ENCODE data around the gene SPAG9.
"Not testable (repeated sequence)": the region's sequence is repeated elsewhere in the genome, so short reads cannot be mapped to it uniquely, and the experiment has no call there.

The SPAG9 gene

GRCh38 chr17:51088287-51088686 is 32.4 kb downstream of the SPAG9 start:
- no peak for DNase-seq

GRCh38 chr17:51087072-51087757 is 33.5 kb downstream of the SPAG9 start:
- peak; percentile 7 for DNase-seq

GRCh38 chr17:51085150-51085805 is 35.4 kb downstream of the SPAG9 start:
- DNase-seq: peak; percentile 47

- DNase-seq: no peak
These were observed 36.7 kb downstream of the SPAG9 start for GRCh38 chr17:51083981-51084380.

GRCh38 chr17:51083364-51083763 is 37.3 kb downstream of the SPAG9 start:
- not testable (repeated sequence) for DNase-seq

- DNase-seq: peak; percentile 57
These were observed 41.6 kb downstream of the SPAG9 start for GRCh38 chr17:51079049-51079448.

GRCh38 chr17:51078009-51078592 is 42.6 kb downstream of the SPAG9 start:
- no peak for DNase-seq

GRCh38 chr17:51076821-51077220 is 43.8 kb downstream of the SPAG9 start:
- DNase-seq: no peak

DNA sequence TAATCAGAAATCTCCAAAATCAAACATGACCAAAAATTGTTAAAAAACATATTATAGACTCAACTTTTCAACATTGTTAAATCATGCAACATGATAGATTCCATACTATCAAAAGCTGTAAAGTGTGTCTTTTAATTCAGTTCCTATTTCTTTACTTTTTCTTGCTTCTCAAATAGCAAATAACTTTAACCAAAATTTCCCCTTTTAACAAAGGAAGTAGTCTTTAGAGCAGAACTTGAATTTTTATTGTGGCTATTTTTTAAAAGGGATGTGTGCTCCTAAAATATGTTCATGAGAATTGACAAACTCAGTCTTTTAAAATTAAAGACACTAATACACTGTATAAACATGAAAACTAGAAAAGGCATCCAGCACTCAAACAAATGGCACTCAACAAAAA is 49.1 kb downstream of the SPAG9 start:
- no peak for DNase-seq

DNA sequence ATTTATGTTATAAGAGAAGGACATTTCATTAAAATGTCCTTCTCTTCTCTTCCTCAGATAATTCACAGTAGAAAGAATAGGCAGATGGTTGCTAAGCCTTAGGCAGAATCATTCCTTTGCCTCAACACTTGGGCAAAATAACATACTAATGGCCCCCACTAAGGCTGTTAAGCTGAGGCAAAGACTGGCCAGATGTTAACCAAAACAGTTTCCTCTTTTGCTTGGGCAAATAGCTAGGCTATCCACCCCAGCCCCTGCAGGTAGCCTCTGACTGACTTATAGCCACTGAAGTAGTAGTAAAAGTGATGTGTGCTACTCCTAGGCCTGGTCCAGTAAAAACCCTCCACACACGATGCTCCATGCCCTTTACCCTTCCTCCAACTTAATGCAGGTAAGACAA is 55.2 kb downstream of the SPAG9 start:
- DNase-seq: no peak

DNA sequence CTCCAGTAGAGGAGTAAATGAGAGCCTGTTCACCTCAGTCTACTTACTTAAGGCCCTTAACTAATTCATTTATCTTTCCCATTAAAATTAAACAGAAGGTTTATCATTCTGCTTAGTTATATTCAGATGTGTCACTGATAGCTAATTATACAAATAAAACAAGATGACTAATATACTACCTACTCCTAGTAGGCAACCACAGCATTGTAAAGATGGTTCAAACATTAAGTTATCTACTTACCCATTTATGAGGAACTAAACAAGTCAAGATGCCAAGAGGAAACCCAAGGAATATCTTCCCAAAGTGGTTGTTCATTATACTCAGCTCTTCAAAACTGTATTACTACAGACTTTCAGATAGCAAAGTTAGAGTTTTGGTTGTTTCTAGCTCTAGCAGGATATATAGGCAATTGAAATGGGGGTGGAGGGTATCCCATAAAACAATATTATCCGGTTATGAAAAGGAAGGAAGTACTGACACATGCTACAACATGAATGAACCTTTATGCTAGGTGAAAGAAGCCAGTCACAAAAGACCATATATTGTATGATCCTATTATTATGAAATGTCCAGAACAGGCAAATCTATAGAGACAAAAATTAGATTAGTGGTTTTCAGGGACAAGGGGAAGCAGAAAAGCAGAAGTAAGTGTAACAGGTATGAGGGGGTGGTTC is 56.5 kb downstream of the SPAG9 start:
- DNase-seq: peak; percentile 17

DNA sequence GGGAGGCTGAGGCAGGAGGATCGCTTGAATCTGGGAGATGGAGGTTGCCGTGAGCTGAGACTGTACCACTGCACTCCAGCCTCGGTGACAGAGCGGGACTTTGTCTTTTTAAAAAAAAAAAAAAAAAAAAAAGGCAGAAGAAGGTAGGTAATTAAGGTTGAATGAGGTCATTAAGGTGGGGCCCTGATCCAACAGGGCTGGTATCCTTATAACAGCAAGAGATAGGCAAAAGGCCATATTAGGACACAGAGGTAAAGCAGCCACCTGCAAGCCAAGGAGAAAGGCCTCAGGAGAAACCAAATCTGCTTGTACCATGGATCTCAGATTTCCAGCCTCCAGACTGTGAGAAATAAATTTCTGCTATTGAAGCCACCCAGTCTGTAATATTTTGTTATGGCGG is 60.3 kb downstream of the SPAG9 start:
- no peak for DNase-seq

DNA sequence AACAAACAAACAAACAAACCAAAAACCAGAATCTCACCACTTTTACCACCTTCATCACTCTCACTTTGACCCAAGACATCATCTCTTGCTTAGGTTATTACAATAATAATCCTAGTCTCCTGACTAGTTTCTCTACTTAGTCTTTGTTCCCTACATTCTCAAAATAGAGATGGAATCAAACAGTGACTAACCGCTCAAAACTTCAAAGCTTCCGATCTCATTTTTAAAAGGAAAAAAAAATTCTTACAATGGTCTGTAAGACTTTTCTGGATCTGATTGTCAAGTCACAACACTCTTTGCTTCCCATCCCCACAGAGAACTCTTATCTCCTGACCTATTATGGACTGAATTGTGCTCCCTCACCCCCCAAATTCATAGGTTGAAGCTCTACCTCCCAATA is 60.9 kb downstream of the SPAG9 start:
- DNase-seq: peak; percentile 73

DNA sequence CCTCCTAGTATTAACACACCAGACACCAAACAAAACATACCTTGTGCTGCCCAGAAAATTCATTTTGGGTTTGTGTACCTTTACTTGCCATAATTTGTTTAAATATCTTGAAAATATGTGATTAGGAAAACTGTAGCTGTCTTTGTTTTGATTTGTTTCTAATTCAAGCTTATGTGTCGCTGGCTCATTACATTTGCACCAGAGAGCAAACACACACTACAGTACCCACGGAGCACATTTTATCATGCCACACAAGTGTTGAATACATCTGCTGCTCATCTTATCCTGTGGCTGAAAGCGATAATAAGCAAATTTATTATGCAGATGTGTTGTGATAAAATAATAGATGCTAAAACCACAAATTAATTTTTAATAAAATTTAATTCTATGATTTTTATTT is 63.1 kb downstream of the SPAG9 start:
- no peak for DNase-seq

DNA sequence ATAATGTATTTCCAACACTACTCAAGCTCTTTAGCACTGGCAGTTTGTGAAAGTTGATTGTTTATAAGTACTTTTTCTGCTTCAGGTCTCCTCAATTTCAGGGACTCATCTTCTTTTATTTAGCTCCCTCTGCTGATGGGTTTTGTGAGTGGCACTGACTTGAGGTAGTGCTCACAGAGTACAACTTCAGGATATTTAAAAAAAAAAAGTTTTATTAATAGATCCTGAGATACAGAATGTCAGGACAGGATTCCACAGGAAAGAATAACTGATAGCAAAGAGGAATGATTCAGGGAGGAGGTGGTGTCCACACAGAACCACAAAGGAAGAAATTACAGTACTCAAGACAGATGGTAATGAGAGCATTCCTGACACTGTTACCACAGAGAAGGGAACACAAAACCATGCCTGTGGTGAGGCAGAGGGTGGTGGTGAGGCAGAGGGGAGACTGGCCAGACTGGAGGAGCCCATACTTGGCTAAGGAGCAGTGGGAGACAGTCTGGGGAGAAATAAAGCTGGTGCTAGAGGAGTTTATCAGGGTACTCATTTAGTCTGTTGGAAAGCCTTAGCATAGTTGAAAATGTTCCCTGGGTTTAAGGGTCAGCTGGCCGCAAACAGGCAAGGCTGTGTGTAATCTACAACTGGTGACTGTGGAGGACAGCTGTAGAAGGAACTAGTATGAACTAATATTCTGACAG is 63.7 kb downstream of the SPAG9 start:
- peak; percentile 88 for DNase-seq

DNA sequence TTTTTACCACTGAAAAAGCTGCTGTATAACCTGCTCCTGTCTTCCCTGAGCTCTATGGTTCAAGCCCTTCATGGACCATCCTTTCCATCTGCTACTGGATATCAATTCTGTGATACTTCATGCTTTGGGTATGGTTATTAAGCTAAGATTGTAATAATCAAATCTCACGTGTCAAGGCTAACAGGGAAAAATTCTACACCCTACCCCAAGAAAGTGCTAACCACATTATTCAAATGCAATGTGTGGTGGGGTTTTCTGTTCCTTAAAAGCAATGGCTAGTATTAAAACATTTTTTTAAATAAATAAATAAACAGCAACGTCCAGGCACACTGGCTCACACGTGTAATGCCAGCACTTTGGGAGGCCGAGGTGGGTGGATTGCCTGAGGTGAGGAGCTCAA is 65.9 kb downstream of the SPAG9 start:
- no peak for DNase-seq

DNA sequence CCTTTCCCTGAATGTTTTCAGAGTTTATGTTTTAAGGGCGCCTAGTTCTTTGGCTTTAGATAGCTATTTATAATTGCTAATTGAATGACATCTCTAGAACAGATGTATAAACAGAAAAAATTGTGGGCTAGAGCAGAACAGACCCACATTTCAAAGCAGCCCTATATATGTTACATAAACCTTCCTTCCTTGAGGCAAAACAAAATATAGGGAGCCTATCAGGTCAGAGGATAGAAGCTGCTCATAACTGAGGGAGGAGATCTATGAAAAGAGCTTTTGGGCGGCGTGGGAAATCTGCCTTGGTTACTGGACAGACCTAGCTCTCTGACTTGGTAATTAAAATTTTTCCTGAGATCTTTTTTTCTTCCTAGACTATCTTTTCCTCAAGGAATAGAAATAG is 68.4 kb downstream of the SPAG9 start:
- DNase-seq: no peak

DNA sequence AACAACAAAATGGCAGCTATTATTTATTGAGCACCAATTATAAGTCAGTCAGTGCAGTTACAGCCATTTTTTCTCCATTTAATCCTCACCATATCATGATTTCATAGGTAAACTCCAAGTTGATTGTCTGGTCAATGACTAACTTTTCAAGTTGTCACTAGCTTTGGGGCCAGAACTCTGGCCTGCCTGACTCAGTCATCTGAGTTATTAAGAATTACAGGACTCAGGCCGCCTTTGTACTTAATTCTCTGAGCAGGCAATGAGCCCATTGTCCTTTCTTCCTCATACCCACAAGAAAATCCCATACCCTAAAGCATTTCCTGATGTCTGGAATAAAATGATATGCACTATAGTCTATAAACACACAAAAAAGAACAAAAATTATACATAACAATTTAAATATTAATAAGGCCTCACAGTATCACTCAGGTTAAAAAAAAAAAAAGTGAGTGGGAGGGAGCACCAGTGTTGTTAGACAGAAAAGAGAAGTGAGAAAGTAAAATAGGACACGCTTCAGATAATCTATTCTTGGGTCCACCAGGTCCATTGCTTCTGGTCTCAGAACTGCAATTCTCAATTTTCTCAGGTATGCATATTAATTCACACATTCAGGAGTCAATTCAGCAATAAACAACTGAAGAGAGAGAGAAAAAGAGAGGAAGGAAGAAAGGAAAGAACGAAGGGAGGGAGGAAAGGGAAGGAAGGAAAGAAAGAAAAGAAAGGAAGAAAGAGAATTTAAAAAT is 70.2 kb downstream of the SPAG9 start:
- no peak for DNase-seq

- DNase-seq: peak; percentile 82
These were observed 73.9 kb downstream of the SPAG9 start for GRCh38 chr17:51046514-51047384.

DNA sequence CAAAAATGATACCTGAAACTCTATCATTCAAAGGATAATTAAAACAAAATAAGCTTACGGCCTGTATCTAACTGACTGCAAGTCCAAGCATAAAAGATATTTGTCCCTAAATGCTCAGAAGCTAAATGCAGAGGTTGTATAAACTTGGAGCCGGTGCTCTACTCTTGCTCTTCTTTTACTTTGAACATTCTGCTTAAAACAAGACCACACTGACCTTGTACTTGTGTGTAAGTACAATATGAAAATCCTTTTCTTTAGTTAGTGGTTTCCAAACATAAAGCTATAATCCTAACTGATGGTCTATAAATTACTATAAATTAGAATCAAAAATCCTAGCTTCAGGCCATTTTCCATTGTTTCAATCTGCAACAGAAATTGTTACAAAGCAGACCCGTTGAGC is 74.6 kb downstream of the SPAG9 start:
- no peak for DNase-seq

DNA sequence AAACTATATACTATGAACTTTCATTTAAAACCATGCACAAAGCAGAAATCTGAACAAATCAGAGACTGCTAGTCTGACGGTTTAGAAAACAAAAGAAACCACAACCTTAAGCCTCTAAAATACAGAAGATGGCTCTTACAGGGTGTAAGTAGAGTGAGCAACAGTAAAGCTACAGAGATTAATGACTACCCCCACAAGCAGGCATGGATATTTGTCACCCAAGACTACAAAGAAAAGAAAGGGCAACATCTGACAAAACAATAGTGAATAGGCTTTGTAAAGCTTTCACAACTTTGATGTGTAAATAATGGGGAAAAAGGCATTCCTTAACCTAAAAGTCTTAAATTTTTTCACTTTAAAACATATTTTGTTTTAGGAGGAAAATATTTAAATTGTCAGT is 75.0 kb downstream of the SPAG9 start:
- peak; percentile 20 for DNase-seq
